ENCODE results near the gene NAV3.

DNA sequence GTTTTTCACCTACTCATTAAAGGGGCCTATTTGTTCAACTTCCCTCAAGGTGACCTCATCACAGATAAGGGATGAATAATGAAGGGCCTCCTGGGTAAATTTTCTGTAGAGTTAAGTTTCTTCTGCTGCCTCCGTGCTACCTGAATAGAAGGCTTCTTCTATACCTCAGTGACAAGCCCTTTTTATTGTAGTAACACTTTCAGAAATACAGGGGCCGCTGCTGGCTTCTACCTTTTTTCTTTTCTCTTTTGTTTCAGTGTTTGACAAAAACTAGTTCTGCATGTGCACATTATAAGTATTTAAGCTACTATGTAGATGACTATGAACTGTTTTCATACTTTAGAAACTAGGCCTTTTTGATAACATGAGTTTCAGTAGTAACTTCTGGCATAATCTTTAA is 207.0 kb downstream of the NAV3 start:
- TF ChIP-seq, protein P1, sequence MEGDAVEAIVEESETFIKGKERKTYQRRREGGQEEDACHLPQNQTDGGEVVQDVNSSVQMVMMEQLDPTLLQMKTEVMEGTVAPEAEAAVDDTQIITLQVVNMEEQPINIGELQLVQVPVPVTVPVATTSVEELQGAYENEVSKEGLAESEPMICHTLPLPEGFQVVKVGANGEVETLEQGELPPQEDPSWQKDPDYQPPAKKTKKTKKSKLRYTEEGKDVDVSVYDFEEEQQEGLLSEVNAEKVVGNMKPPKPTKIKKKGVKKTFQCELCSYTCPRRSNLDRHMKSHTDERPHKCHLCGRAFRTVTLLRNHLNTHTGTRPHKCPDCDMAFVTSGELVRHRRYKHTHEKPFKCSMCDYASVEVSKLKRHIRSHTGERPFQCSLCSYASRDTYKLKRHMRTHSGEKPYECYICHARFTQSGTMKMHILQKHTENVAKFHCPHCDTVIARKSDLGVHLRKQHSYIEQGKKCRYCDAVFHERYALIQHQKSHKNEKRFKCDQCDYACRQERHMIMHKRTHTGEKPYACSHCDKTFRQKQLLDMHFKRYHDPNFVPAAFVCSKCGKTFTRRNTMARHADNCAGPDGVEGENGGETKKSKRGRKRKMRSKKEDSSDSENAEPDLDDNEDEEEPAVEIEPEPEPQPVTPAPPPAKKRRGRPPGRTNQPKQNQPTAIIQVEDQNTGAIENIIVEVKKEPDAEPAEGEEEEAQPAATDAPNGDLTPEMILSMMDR (IDR thresholded peaks at IDR 0.05), result no peak
- no peak for TF ChIP-seq POLR2A (IDR thresholded peaks at IDR 0.05)

All from gastroesophageal sphincter (tissue), 3 donors.